Mesodermal cell (in vitro differentiated cells): ENCODE measurements around the gene ADA.

Source experiments
- H3K27ac ChIP-seq: 2 replicates; pipeline ENCODE4 v1.7.0; 2013; ENCODE audit warnings: mild to moderate bottlenecking, low read depth, low read length, moderate library complexity; ENCODE audit not compliant: severe bottlenecking
- H3K36me3 ChIP-seq: 2 replicates; pipeline ENCODE4 v1.7.1; 2013; ENCODE audit warnings: mild to moderate bottlenecking, low read length, moderate library complexity; ENCODE audit not compliant: control insufficient read depth, insufficient read depth
- H3K4me1 ChIP-seq: one replicate; pipeline ENCODE4 v1.7.1; 2013; ENCODE audit warnings: mild to moderate bottlenecking, low read length; ENCODE audit not compliant: insufficient read depth, control insufficient read depth, poor library complexity, severe bottlenecking
- H3K4me3 ChIP-seq: 2 replicates; pipeline ENCODE4 v1.7.0; 2013; ENCODE audit warnings: low read length, control low read depth, mild to moderate bottlenecking; ENCODE audit not compliant: insufficient read depth, poor library complexity, severe bottlenecking; ENCODE audit errors: extremely low read depth
- H3K9me3 ChIP-seq: 2 replicates; pipeline ENCODE4 v1.7.1; 2013; ENCODE audit warnings: mild to moderate bottlenecking, low read length, moderate library complexity; ENCODE audit not compliant: control insufficient read depth
- WGBS, 2 experiments: methylation state at CpG; one replicate each; pipeline ENCODE4 v1.1.5; 2013; ENCODE audit warnings: missing lambda C conversion rate in 2 of 2; ENCODE audit not compliant: insufficient coverage in 2 of 2; 5-methylcytosine and 5-hydroxymethylcytosine counted together

The ADA gene

GRCh38 chr20:44614525-44614924 is 37.0 kb downstream of the ADA start:
- Histone ChIP-seq H3K4me3 (no peak overlapping the region), H3K9me3 (no peaks in the 10 kb centered on the region), H3K27ac (no peak overlapping the region), H3K4me1 (peaks cover 4% of the 10 kb centered on the region), H3K36me3 (peaks cover 63% of the 10 kb centered on the region)
- WGBS, 2 experiments, result 94 to 95% methylated on average over 11 to 14 of the region's 14 CpGs

- 99 to 100% methylated on average over 2 to 5 of the region's 5 CpGs for WGBS, 2 experiments
- peaks cover 11% of the 10 kb centered on the region for H3K4me1 ChIP-seq
- no peaks in the 10 kb centered on the region for H3K9me3 ChIP-seq
- no peak overlapping the region for H3K27ac ChIP-seq
- H3K4me3 ChIP-seq, result no peak overlapping the region
- peaks cover 56% of the 10 kb centered on the region for H3K36me3 ChIP-seq
These were observed 37.9 kb downstream of the ADA start for GRCh38 chr20:44613575-44613974.

- no peak overlapping the region for H3K27ac ChIP-seq
- H3K4me3 ChIP-seq, result no peak overlapping the region
- H3K9me3 ChIP-seq, result peaks cover 3% of the 10 kb centered on the region
- H3K36me3 ChIP-seq, result peaks cover 41% of the 10 kb centered on the region
- peaks cover 14% of the 10 kb centered on the region for H3K4me1 ChIP-seq
- no CpG with 5 or more reads among the region's 1 CpG for WGBS, 2 experiments
These were observed 41.1 kb downstream of the ADA start for GRCh38 chr20:44610313-44610962.

GRCh38 chr20:44609516-44610312 is 41.8 kb downstream of the ADA start:
- H3K36me3 ChIP-seq, result peaks cover 35% of the 10 kb centered on the region
- peaks cover 3% of the 10 kb centered on the region for H3K9me3 ChIP-seq
- peak overlapping the region; percentile 24 for H3K27ac ChIP-seq
- H3K4me1 ChIP-seq, result peaks cover 14% of the 10 kb centered on the region
- no peak overlapping the region for H3K4me3 ChIP-seq
- WGBS, 2 experiments, result 44 to 45% methylated on average over 23 to 24 of the region's 25 CpGs

- no peak overlapping the region for H3K4me3 ChIP-seq
- WGBS, 2 experiments, result 93 to 97% methylated on average over 6 to 9 of the region's 9 CpGs
- H3K4me1 ChIP-seq, result peaks cover 14% of the 10 kb centered on the region
- peaks cover 30% of the 10 kb centered on the region for H3K36me3 ChIP-seq
- H3K9me3 ChIP-seq, result peaks cover 3% of the 10 kb centered on the region
- peak overlapping the region; percentile 24 for H3K27ac ChIP-seq
These were observed 42.4 kb downstream of the ADA start for GRCh38 chr20:44609006-44609515.

- Histone ChIP-seq H3K4me1 (peaks cover 14% of the 10 kb centered on the region), H3K4me3 (no peak overlapping the region), H3K9me3 (peaks cover 3% of the 10 kb centered on the region), H3K36me3 (peaks cover 34% of the 10 kb centered on the region), H3K27ac (no peak overlapping the region)
- 100% methylated on average over 1 of the region's 5 CpGs; no CpG with 5 or more reads in 1 of the 2 experiments for WGBS, 2 experiments
These were observed 44.6 kb downstream of the ADA start for GRCh38 chr20:44606725-44607441.

GRCh38 chr20:44603327-44603726 is 48.2 kb downstream of the ADA start:
- Histone ChIP-seq H3K36me3 (peaks cover 42% of the 10 kb centered on the region), H3K27ac (no peak overlapping the region), H3K4me1 (peaks cover 12% of the 10 kb centered on the region), H3K4me3 (no peak overlapping the region), H3K9me3 (peaks cover 3% of the 10 kb centered on the region)
- WGBS, 2 experiments, result 60 to 92% methylated on average over 1 to 6 of the region's 8 CpGs

- peaks cover 17% of the 10 kb centered on the region for H3K4me1 ChIP-seq
- no peak overlapping the region for H3K4me3 ChIP-seq
- peaks cover 44% of the 10 kb centered on the region for H3K36me3 ChIP-seq
- peaks cover 2% of the 10 kb centered on the region for H3K9me3 ChIP-seq
- 62 to 78% methylated on average over 1 of the region's 1 CpG for WGBS, 2 experiments
- no peak overlapping the region for H3K27ac ChIP-seq
These were observed 49.7 kb downstream of the ADA start for GRCh38 chr20:44601801-44602204.

GRCh38 chr20:44601236-44601671 is 50.2 kb downstream of the ADA start:
- no peak overlapping the region for H3K27ac ChIP-seq
- WGBS, 2 experiments, result 93 to 100% methylated on average over 4 of the region's 7 CpGs
- no peaks in the 10 kb centered on the region for H3K9me3 ChIP-seq
- H3K4me3 ChIP-seq, result no peak overlapping the region
- H3K36me3 ChIP-seq, result peaks cover 40% of the 10 kb centered on the region
- H3K4me1 ChIP-seq, result peaks cover 17% of the 10 kb centered on the region

GRCh38 chr20:44600758-44601201 is 50.7 kb downstream of the ADA start:
- H3K4me3 ChIP-seq, result no peak overlapping the region
- H3K36me3 ChIP-seq, result peaks cover 38% of the 10 kb centered on the region
- 95 to 97% methylated on average over 10 to 11 of the region's 11 CpGs for WGBS, 2 experiments
- no peak overlapping the region for H3K27ac ChIP-seq
- H3K4me1 ChIP-seq, result peaks cover 17% of the 10 kb centered on the region
- H3K9me3 ChIP-seq, result no peaks in the 10 kb centered on the region
